Panc1 (cell line): ENCODE results near the gene TRMT44. TPM values are rescaled to one million over a fixed set of nuclear protein-coding genes. Genes with fewer than 3 reads are reported as not detected.
A peak's percentile ranks its signal among the peaks of the same experiment; 100 is the strongest.

ENCODE experiments used
- ATAC-seq: fragments of 200-7000 bp; cut with Tn5 transposase; 2 replicates; pipeline ENCODE4 v1.9.1; 2020; ENCODE audit warnings: mild to moderate bottlenecking, moderate library complexity
- BruUV-seq: library from RNA; stranded (reverse); fragments of 400-500 nt; replicated peaks from 2 replicates; lab custom pipeline; 2021; lab: Mats Ljungman, UMichigan
- CTCF ChIA-PET: fragments of 300-600 bp; sonication (Branson Sonifier 250); formaldehyde crosslinking; loops from one replicate; lab custom pipeline; 2022; ENCODE audit warnings: antibody characterized with exemption; lab: Charles Lee
- POLR2A ChIA-PET: fragments of 300-600 bp; sonication (Branson Sonifier 250); formaldehyde crosslinking; loops from one replicate; lab custom pipeline; 2022; ENCODE audit warnings: antibody characterized with exemption; lab: Charles Lee
- DNase-seq: peaks from one replicate; pipeline ENCODE4 v3.0.0-alpha.2; 2010; ENCODE audit warnings: low read depth, low spot score
- H3K27ac ChIP-seq: 2 replicates; pipeline ENCODE4 v1.5.1; 2011; ENCODE audit warnings: mild to moderate bottlenecking, low read length, inconsistent platforms
- H3K27me3 ChIP-seq: fragments of 200-500 bp; sonication (Bioruptor generic); 2 replicates; pipeline ENCODE4 v1.6.0; 2014; ENCODE audit warnings: low read length, inconsistent platforms; ENCODE audit not compliant: control insufficient read depth, insufficient read depth
- H3K36me3 ChIP-seq: fragments of 200-500 bp; sonication (Bioruptor generic); 2 replicates; pipeline ENCODE4 v1.5.1; 2014; ENCODE audit warnings: inconsistent platforms, mild to moderate bottlenecking, low read length, moderate library complexity; ENCODE audit not compliant: control insufficient read depth, insufficient read depth
- H3K4me1 ChIP-seq: 2 replicates; pipeline ENCODE4 v1.5.1; 2011; ENCODE audit warnings: inconsistent platforms, mild to moderate bottlenecking, low read length, moderate library complexity; ENCODE audit not compliant: control insufficient read depth, insufficient read depth
- H3K4me3 ChIP-seq, 2 experiments: 2 replicates each; pipeline ENCODE4 v1.5.1; 2011 to 2012; ENCODE audit warnings: low read depth in 2 of 2, low read length in 2 of 2, mild to moderate bottlenecking in 2 of 2, inconsistent platforms in 1 of 2, moderate library complexity in 1 of 2
- H3K9me3 ChIP-seq: fragments of 200-500 bp; sonication (Bioruptor generic); 2 replicates; pipeline ENCODE4 v1.5.1; 2014; ENCODE audit warnings: low read depth, mild to moderate bottlenecking, inconsistent platforms, low read length, moderate library complexity; ENCODE audit not compliant: control insufficient read depth, insufficient read depth
- CTCF ChIP-seq: fragments of 450-650 bp; IDR thresholded peaks from 2 replicates; pipeline ENCODE4 v1.5.1; 2017; ENCODE audit warnings: mild to moderate bottlenecking
- POLR2AphosphoS5 ChIP-seq: IDR thresholded peaks from 2 replicates; pipeline ENCODE4 v1.6.1; 2012; ENCODE audit warnings: mild to moderate bottlenecking, low read depth, low read length, moderate library complexity
- REST ChIP-seq, 2 experiments: IDR thresholded peaks; 2 replicates each; pipeline ENCODE4 v1.6.1; 2011 to 2012; ENCODE audit warnings: low read depth in 2 of 2, control low read depth in 1 of 2, low read length in 1 of 2, mild to moderate bottlenecking in 1 of 2, moderate library complexity in 1 of 2; ENCODE audit not compliant: insufficient read depth in 1 of 2
- SIN3A ChIP-seq: IDR thresholded peaks from 2 replicates; pipeline ENCODE4 v1.6.1; 2012; ENCODE audit warnings: low read depth, mild to moderate bottlenecking, low read length, moderate library complexity, borderline replicate concordance; ENCODE audit not compliant: insufficient read depth
- TCF7L2 ChIP-seq: IDR thresholded peaks from 2 replicates; pipeline ENCODE4 v1.6.1; 2011; ENCODE audit warnings: mild to moderate bottlenecking, low read depth, low read length, inconsistent platforms
- in situ Hi-C: cut with HindIII; loops from 2 replicates; pipeline ENCODE4 v1.10.0; 2016; ENCODE audit warnings: low sequenced_read_pairs, low pct_unique_long_range_greater_than_20kb
- intact Hi-C: fragments of 100-400 bp; cut with micrococcal nuclease; formaldehyde crosslinking; loops from one replicate; pipeline ENCODE4 v1.10.0; 2022; ENCODE audit not compliant: unreplicated experiment
- total RNA-seq: library from RNA; stranded (reverse); gene quantifications from one replicate; pipeline ENCODE4 v1.2.1, GENCODE V29; 2021; ENCODE audit not compliant: unreplicated experiment

Gene TRMT44
- total RNA-seq, 1 experiment from 2014 or later: 10.8 TPM

- peaks cover 14% of the 10 kb centered on the region for H3K4me1 ChIP-seq
- peaks cover 10% of the 10 kb centered on the region; the same call in 1 of the 2 replicates for H3K36me3 ChIP-seq
- TSS peak; percentile 96 for BruUV-seq
- H3K27me3 ChIP-seq: no peaks in the 10 kb centered on the region
- H3K4me3 ChIP-seq: peak overlapping the region; percentile 91 to 97
- ChIA-PET POLR2A (no interaction called here), CTCF (no interaction called here)
- intact Hi-C loops (no loop called here), in situ Hi-C loops (no loop called here)
- TF ChIP-seq SIN3A: no peak
- TF ChIP-seq REST (IDR thresholded peaks at IDR 0.05; ENCODE audit: insufficient read depth in 1 of 2, low read depth in 2 of 2, low read length in 1 of 2): no peak
- no peak for TF ChIP-seq POLR2AphosphoS5
- TF ChIP-seq CTCF: no peak
- TF ChIP-seq TCF7L2: no peak
- peak overlapping the region; percentile 94 for H3K27ac ChIP-seq
- H3K9me3 ChIP-seq: no peaks in the 10 kb centered on the region
- no peak for DNase-seq
- ATAC-seq: peak; percentile 66
Observed at GRCh38 chr4:8439914-8440491, 574 bp upstream of the TRMT44 start.

GRCh38 chr4:8441499-8442091 is 1.0 kb downstream of the TRMT44 start:
- Histone ChIP-seq H3K27me3 (no peaks in the 10 kb centered on the region), H3K9me3 (no peaks in the 10 kb centered on the region), H3K4me1 (peaks cover 14% of the 10 kb centered on the region), H3K27ac (peak overlapping the region; percentile 94), H3K4me3 (peak overlapping the region; percentile 91 to 97), H3K36me3 (peaks cover 10% of the 10 kb centered on the region; the same call in 1 of the 2 replicates)
- no peak for TF ChIP-seq REST (IDR thresholded peaks at IDR 0.05; ENCODE audit: insufficient read depth in 1 of 2, low read depth in 2 of 2, low read length in 1 of 2)
- no peak for TF ChIP-seq POLR2AphosphoS5
- no peak for TF ChIP-seq TCF7L2
- no peak for TF ChIP-seq SIN3A
- no peak for TF ChIP-seq CTCF
- ChIA-PET CTCF (no interaction called here), POLR2A (no interaction called here)
- BruUV-seq: no TSS peak
- ATAC-seq (no peak), DNase-seq (no peak)
- intact Hi-C loops: no loop called here
- in situ Hi-C loops: no loop called here
